ENCODE data around the gene SPR.

GRCh38 chr2:72917138-72917876, 30.1 kb downstream of the SPR start, which contains the start of gene EMX1:
- TF ChIP-seq CTCF (IDR thresholded peaks at IDR 0.05; ENCODE audit: low read length) (no peak), EZH2 (IDR thresholded peaks at IDR 0.05; ENCODE audit: borderline replicate concordance, low read length) (no peak)

Measured in OCI-LY1 (cell line).